ENCODE measurements around the gene SLC39A9. TPM values are rescaled to one million over a fixed set of nuclear protein-coding genes. Genes with fewer than 3 reads are reported as not detected.

SLC39A9 gene
- total RNA-seq, 1 donor from 2014 or later = 41.2 TPM

DNA sequence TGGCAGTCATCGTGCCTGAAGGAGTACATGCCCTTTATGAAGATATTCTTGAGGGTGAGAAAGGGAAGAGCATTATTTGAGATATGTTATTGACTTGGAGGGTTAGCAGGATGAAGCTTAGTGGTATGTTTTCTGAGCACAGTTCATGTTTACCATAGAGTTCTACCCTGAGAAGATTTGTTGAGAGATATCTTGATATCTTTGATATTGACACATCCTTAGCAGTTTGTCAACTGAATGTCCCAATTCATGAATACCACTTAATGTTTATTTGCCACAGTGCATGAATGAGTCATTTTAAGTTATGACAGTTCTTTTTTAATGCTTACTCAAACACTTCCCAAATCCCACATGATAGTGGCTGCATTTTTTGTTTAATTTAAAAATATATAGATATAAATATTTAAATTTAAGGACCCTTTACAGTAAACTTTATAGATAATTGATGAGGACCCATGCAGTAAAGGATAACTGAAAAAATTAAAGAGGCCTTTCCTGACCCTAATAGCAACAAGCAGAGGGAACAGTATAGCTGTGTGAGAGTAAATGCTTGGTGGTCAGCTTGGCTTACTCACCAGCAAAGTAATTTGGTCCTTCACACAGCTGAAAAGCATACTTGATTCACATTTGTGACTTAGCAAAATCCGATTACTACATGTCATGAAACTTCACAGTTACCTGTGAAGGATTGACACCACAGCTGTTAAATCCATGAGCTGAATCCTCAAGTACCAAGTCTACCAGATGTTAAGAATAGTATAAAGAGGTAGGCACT is 25.8 kb downstream of the SLC39A9 start:
- H3K27me3 Mint-ChIP-seq (ENCODE audit: unreplicated experiment) = no peaks in the 10 kb centered on the region
- TF ChIP-seq CTCF (IDR thresholded peaks at IDR 0.05; ENCODE audit: unreplicated experiment) = no peak
- no peaks in the 10 kb centered on the region for H3K9me3 Mint-ChIP-seq (ENCODE audit: unreplicated experiment)
- no peak for DNase-seq (ENCODE audit: low spot score)
- H3K4me1 Mint-ChIP-seq (ENCODE audit: unreplicated experiment) = no peaks in the 10 kb centered on the region
- peaks cover 12% of the 10 kb centered on the region for H3K36me3 Mint-ChIP-seq (ENCODE audit: low read depth, unreplicated experiment)
- no peak overlapping the region for H3K4me3 Mint-ChIP-seq (ENCODE audit: unreplicated experiment)
- H3K27ac Mint-ChIP-seq (ENCODE audit: unreplicated experiment) = no peak overlapping the region

DNA sequence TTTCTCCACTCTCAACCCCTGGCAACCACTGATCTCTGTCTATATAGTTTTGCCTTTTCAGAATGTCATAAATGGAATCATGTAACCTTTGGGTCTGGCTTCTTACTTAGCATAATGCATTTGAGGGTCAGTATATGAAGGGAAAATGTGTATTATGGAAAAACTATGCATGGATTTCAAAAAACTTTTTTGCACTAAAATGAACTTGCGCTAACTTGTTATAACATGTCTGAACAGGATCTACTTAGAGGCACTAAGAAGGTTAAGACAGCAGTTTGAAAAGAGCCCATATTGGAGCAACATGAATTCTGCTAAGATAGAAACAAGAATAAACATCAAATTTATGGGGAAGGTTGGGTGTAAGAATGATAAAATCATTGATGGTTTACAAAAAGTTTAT is 29.1 kb downstream of the SLC39A9 start:
- no peak for TF ChIP-seq CTCF (IDR thresholded peaks at IDR 0.05; ENCODE audit: unreplicated experiment)
- no peak for DNase-seq (ENCODE audit: low spot score)

DNA sequence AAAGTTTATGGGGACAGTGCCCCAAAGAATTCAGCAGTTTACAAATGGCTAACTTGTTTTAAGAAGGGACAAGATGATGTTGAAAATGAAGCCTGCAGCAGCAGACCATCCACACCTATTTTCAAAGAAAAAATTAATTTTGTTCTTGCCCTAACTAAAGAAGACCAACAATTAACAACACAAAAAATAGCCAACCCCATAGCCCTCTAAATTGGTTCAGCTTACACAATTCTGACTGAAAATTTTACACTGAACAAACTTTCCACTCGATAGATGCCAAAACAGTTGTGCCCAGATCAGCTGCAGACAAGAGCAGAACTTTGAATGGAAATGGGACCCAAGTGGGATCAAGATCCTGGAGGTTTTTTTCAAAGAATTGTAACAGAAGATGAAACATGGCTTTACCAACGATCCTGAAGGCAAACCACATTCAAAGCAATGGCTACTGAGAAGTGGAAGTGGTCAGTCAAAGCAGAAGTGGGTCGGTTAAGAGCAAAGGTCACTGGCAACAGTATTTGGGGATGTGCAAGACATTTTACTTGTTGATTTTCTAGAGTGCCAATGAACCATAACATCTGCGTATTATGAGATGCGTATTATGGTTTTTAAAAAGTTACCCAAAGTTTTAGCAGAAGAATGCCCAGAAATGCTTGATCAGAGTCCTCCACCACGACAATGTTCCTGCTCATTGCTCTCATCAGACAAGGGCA is 30.0 kb downstream of the SLC39A9 start:
- Mint-ChIP-seq H3K27me3 (ENCODE audit: unreplicated experiment) (no peaks in the 10 kb centered on the region), H3K4me1 (ENCODE audit: unreplicated experiment) (no peaks in the 10 kb centered on the region), H3K27ac (ENCODE audit: unreplicated experiment) (no peak overlapping the region), H3K36me3 (ENCODE audit: low read depth, unreplicated experiment) (peaks cover 8% of the 10 kb centered on the region), H3K9me3 (ENCODE audit: unreplicated experiment) (no peaks in the 10 kb centered on the region), H3K4me3 (ENCODE audit: unreplicated experiment) (no peak overlapping the region)
- no peak for TF ChIP-seq CTCF (IDR thresholded peaks at IDR 0.05; ENCODE audit: unreplicated experiment)
- DNase-seq (ENCODE audit: low spot score) = no peak

More for the DNA sequence above, 29.1 kb downstream of the SLC39A9 start:
- Mint-ChIP-seq H3K27me3 (ENCODE audit: unreplicated experiment) (no peaks in the 10 kb centered on the region), H3K27ac (ENCODE audit: unreplicated experiment) (no peak overlapping the region), H3K4me3 (ENCODE audit: unreplicated experiment) (no peak overlapping the region), H3K36me3 (ENCODE audit: low read depth, unreplicated experiment) (peaks cover 8% of the 10 kb centered on the region), H3K9me3 (ENCODE audit: unreplicated experiment) (no peaks in the 10 kb centered on the region), H3K4me1 (ENCODE audit: unreplicated experiment) (no peaks in the 10 kb centered on the region)

DNA sequence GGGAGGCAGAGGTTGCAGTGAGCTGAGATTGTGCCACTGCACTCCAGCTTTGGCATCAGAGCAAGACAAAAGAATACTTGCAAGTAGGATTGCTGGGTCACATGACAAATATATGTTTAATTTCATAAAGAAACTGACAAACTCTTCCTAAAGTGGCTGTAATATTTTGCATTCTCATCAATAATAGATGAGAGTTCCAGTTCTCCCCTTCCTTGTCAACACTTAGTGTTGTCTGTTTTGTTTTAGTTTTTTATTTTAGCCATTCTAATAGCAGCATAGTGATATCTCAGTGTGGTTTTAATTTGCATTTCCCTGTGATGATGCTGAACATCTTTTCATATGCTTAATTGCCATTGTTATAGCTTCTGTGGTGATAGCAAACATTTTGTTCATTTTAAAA is 31.2 kb downstream of the SLC39A9 start:
- peaks cover 8% of the 10 kb centered on the region for H3K36me3 Mint-ChIP-seq (ENCODE audit: low read depth, unreplicated experiment)
- no peak for DNase-seq (ENCODE audit: low spot score)
- no peaks in the 10 kb centered on the region for H3K27me3 Mint-ChIP-seq (ENCODE audit: unreplicated experiment)
- H3K4me3 Mint-ChIP-seq (ENCODE audit: unreplicated experiment) = no peak overlapping the region
- H3K27ac Mint-ChIP-seq (ENCODE audit: unreplicated experiment) = no peak overlapping the region
- TF ChIP-seq CTCF (IDR thresholded peaks at IDR 0.05; ENCODE audit: unreplicated experiment) = no peak
- H3K4me1 Mint-ChIP-seq (ENCODE audit: unreplicated experiment) = no peaks in the 10 kb centered on the region
- H3K9me3 Mint-ChIP-seq (ENCODE audit: unreplicated experiment) = no peaks in the 10 kb centered on the region

Data from endothelial cell (in vitro differentiated cells).